ENCODE data around the gene HCRTR2.

- TF ChIP-seq, protein P1, sequence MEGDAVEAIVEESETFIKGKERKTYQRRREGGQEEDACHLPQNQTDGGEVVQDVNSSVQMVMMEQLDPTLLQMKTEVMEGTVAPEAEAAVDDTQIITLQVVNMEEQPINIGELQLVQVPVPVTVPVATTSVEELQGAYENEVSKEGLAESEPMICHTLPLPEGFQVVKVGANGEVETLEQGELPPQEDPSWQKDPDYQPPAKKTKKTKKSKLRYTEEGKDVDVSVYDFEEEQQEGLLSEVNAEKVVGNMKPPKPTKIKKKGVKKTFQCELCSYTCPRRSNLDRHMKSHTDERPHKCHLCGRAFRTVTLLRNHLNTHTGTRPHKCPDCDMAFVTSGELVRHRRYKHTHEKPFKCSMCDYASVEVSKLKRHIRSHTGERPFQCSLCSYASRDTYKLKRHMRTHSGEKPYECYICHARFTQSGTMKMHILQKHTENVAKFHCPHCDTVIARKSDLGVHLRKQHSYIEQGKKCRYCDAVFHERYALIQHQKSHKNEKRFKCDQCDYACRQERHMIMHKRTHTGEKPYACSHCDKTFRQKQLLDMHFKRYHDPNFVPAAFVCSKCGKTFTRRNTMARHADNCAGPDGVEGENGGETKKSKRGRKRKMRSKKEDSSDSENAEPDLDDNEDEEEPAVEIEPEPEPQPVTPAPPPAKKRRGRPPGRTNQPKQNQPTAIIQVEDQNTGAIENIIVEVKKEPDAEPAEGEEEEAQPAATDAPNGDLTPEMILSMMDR (IDR thresholded peaks at IDR 0.05) = no peak
- no peak for TF ChIP-seq POLR2AphosphoS5 (IDR thresholded peaks at IDR 0.05; ENCODE audit: low read depth, low read length)
These were observed 37.8 kb downstream of the HCRTR2 start for GRCh38 chr6:55212156-55212555.

Measured in Panc1 (cell line).